GM21526 (cell line): Measurements from ENCODE around the gene DYNLT4.
"Not testable (repeated sequence)": the region's sequence is repeated elsewhere in the genome, so short reads cannot be mapped to it uniquely, and the experiment has no call there.

ENCODE experiments used
- ATAC-seq: cut with Tn5 transposase; IDR thresholded peaks from one replicate; pipeline ENCODE4 v1.9.1; 2021; ENCODE audit warnings: moderate library complexity; ENCODE audit not compliant: unreplicated experiment, low FRiP score

The DYNLT4 gene

GRCh38 chr1:44806704-44807363 is at the start of gene DYNLT4:
TSS of gene DYNLT4 (minus strand) at chr1:44807351. CDS start at chr1:44806668, 683 bp downstream.
- no peak for ATAC-seq

GRCh38 chr1:44855742-44856141 is 48.6 kb upstream of the DYNLT4 start:
- no peak for ATAC-seq

GRCh38 chr1:44854970-44855369 is 47.8 kb upstream of the DYNLT4 start:
- no peak for ATAC-seq

GRCh38 chr1:44853201-44853600 is 46.0 kb upstream of the DYNLT4 start:
- ATAC-seq: no peak

GRCh38 chr1:44851308-44851707 is 44.2 kb upstream of the DYNLT4 start:
- no peak for ATAC-seq

- ATAC-seq: no peak
These were observed 42.5 kb upstream of the DYNLT4 start for GRCh38 chr1:44849575-44850132.

GRCh38 chr1:44848456-44849181 is 41.5 kb upstream of the DYNLT4 start:
- ATAC-seq: no peak

GRCh38 chr1:44847845-44848244 is 40.7 kb upstream of the DYNLT4 start:
- no peak for ATAC-seq

- ATAC-seq: no peak
These were observed 39.8 kb upstream of the DYNLT4 start for GRCh38 chr1:44846985-44847384.

GRCh38 chr1:44842862-44843655 is 35.9 kb upstream of the DYNLT4 start, which contains the start of gene PTCH2:
TSS of gene PTCH2 (minus strand) at chr1:44843253. CDS start at chr1:44842932, 321 bp downstream.
- no peak for ATAC-seq

GRCh38 chr1:44842486-44842861 is 35.3 kb upstream of the DYNLT4 start:
- ATAC-seq: no peak

GRCh38 chr1:44839576-44839975 is 32.4 kb upstream of the DYNLT4 start:
- no peak for ATAC-seq

- not testable (repeated sequence) for ATAC-seq
These were observed 31.1 kb upstream of the DYNLT4 start for GRCh38 chr1:44838294-44838693.

- no peak for ATAC-seq
These were observed 28.9 kb upstream of the DYNLT4 start for GRCh38 chr1:44835738-44836675.

GRCh38 chr1:44834328-44834727 is 27.2 kb upstream of the DYNLT4 start:
- no peak for ATAC-seq

- ATAC-seq: no peak
These were observed 25.0 kb upstream of the DYNLT4 start for GRCh38 chr1:44832056-44832705.

- ATAC-seq: no peak
These were observed 24.4 kb upstream of the DYNLT4 start for GRCh38 chr1:44831516-44831915.

- no peak for ATAC-seq
These were observed 23.8 kb upstream of the DYNLT4 start for GRCh38 chr1:44830900-44831304.
